T follicular helper cell (primary cell): ENCODE results near the gene CDK5.

Source experiments
- DNase-seq: peaks from one replicate; pipeline ENCODE4 v3.0.0-alpha.2; 2020; ENCODE audit warnings: low read depth
- total RNA-seq, 2 experiments: gene quantifications; one replicate each; lab custom pipeline; 2026; lab: John Stamatoyannopoulos, UW

Gene CDK5
- 6.9 to 9.2 reads per million in 2 experiments for total RNA-seq

- DNase-seq = no peak
Measured at GRCh38 chr7:151057506-151057988, at the start of gene CDK5. Gene CDK5 (minus strand): TSS chr7:151057897. CDS start chr7:151057848, 49 bp downstream.

GRCh38 chr7:151104411-151105235, 46.9 kb upstream of the CDK5 start:
- no peak for DNase-seq

GRCh38 chr7:151103973-151104372, 46.3 kb upstream of the CDK5 start:
- DNase-seq = no peak

- no peak for DNase-seq
Measured at GRCh38 chr7:151102991-151103390, 45.3 kb upstream of the CDK5 start.

- DNase-seq = no peak
Measured at GRCh38 chr7:151101621-151102396, 44.1 kb upstream of the CDK5 start.

GRCh38 chr7:151100921-151101320, 43.2 kb upstream of the CDK5 start:
- DNase-seq = no peak

- no peak for DNase-seq
Measured at GRCh38 chr7:151099486-151100211, 42.0 kb upstream of the CDK5 start.

- peak; percentile 35 for DNase-seq
Measured at GRCh38 chr7:151095828-151096475, 38.3 kb upstream of the CDK5 start.

GRCh38 chr7:151095123-151095797, 37.6 kb upstream of the CDK5 start:
- DNase-seq = no peak

- DNase-seq = no peak
Measured at GRCh38 chr7:151094675-151095074, 37.0 kb upstream of the CDK5 start.

GRCh38 chr7:151093748-151094147, 36.1 kb upstream of the CDK5 start:
- no peak for DNase-seq

- DNase-seq = no peak
Measured at GRCh38 chr7:151091988-151092387, 34.3 kb upstream of the CDK5 start.

GRCh38 chr7:151091431-151091830, 33.7 kb upstream of the CDK5 start:
- no peak for DNase-seq

- DNase-seq = no peak
Measured at GRCh38 chr7:151091003-151091402, 33.3 kb upstream of the CDK5 start.

- DNase-seq = no peak
Measured at GRCh38 chr7:151089893-151090730, 32.4 kb upstream of the CDK5 start.

- DNase-seq = no peak
Measured at GRCh38 chr7:151088856-151089699, 31.4 kb upstream of the CDK5 start.

GRCh38 chr7:151088019-151088855, 30.5 kb upstream of the CDK5 start:
- no peak for DNase-seq
